KMS-11 (cell line): ENCODE data around the gene ADAMTS12.
"Not testable (repeated sequence)": the region's sequence is repeated elsewhere in the genome, so short reads cannot be mapped to it uniquely, and the experiment has no call there.

ENCODE experiments used
- H2AFZ ChIP-seq: fragments of 200-600 bp; sonication (generic); 2 replicates; pipeline ENCODE4 v1.6.1; 2016; ENCODE audit warnings: antibody characterized with exemption, mixed run types, low read depth
- H3K27ac ChIP-seq: fragments of 200-600 bp; sonication (generic); 2 replicates; pipeline ENCODE4 v1.6.1; 2016; ENCODE audit warnings: mild to moderate bottlenecking, mixed run types
- H3K27me3 ChIP-seq: fragments of 200-600 bp; sonication (generic); 2 replicates; pipeline ENCODE4 v1.6.1; 2017; ENCODE audit warnings: mild to moderate bottlenecking, low read depth, mixed run types, moderate library complexity; ENCODE audit not compliant: insufficient read depth
- H3K36me3 ChIP-seq: fragments of 200-600 bp; sonication (generic); 2 replicates; pipeline ENCODE4 v1.6.1; 2017; ENCODE audit warnings: mild to moderate bottlenecking, mixed run types; ENCODE audit not compliant: insufficient read depth
- H3K4me1 ChIP-seq: fragments of 200-600 bp; sonication (generic); 2 replicates; pipeline ENCODE4 v1.6.1; 2016; ENCODE audit warnings: mild to moderate bottlenecking, low read depth, mixed run types; ENCODE audit not compliant: poor library complexity, severe bottlenecking
- H3K4me2 ChIP-seq: fragments of 200-600 bp; sonication (generic); 2 replicates; pipeline ENCODE4 v1.7.0; 2016; ENCODE audit warnings: mild to moderate bottlenecking, mixed run types
- H3K4me3 ChIP-seq: fragments of 200-600 bp; sonication (generic); IDR thresholded peaks from 2 replicates; pipeline ENCODE4 v1.6.1; 2017; ENCODE audit warnings: low read depth, low read length, mixed read lengths; ENCODE audit not compliant: insufficient read depth
- H3K79me2 ChIP-seq: fragments of 200-600 bp; sonication (generic); 2 replicates; pipeline ENCODE4 v1.6.1; 2016; ENCODE audit warnings: low read depth, mixed run types; ENCODE audit not compliant: insufficient read depth
- H3K9ac ChIP-seq: fragments of 200-600 bp; sonication (generic); 2 replicates; pipeline ENCODE4 v1.6.1; 2016; ENCODE audit warnings: mild to moderate bottlenecking, mixed run types
- H4K20me1 ChIP-seq: fragments of 200-600 bp; sonication (generic); 2 replicates; pipeline ENCODE4 v1.6.1; 2016; ENCODE audit warnings: mild to moderate bottlenecking, mixed run types; ENCODE audit not compliant: insufficient read depth
- TF ChIP-seq, protein P1 (sequence below): fragments of 200-600 bp; sonication (generic); conservative IDR thresholded peaks from 2 replicates; pipeline ENCODE4 v1.6.1; 2017; ENCODE audit warnings: low read depth, mild to moderate bottlenecking, antibody characterized with exemption, low read length, moderate library complexity, mixed read lengths

The ADAMTS12 gene

GRCh38 chr5:33925278-33925677 is 33.5 kb upstream of the ADAMTS12 start:
- Histone ChIP-seq H2AFZ (no peak overlapping the region), H3K79me2 (no peaks in the 10 kb centered on the region), H4K20me1 (no peaks in the 10 kb centered on the region), H3K4me2 (no peak overlapping the region), H3K4me3 (no peak overlapping the region), H3K27ac (no peak overlapping the region), H3K9ac (no peak overlapping the region), H3K27me3 (no peaks in the 10 kb centered on the region), H3K36me3 (no peaks in the 10 kb centered on the region), H3K4me1 (no peaks in the 10 kb centered on the region)
- TF ChIP-seq, protein P1, sequence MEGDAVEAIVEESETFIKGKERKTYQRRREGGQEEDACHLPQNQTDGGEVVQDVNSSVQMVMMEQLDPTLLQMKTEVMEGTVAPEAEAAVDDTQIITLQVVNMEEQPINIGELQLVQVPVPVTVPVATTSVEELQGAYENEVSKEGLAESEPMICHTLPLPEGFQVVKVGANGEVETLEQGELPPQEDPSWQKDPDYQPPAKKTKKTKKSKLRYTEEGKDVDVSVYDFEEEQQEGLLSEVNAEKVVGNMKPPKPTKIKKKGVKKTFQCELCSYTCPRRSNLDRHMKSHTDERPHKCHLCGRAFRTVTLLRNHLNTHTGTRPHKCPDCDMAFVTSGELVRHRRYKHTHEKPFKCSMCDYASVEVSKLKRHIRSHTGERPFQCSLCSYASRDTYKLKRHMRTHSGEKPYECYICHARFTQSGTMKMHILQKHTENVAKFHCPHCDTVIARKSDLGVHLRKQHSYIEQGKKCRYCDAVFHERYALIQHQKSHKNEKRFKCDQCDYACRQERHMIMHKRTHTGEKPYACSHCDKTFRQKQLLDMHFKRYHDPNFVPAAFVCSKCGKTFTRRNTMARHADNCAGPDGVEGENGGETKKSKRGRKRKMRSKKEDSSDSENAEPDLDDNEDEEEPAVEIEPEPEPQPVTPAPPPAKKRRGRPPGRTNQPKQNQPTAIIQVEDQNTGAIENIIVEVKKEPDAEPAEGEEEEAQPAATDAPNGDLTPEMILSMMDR: no peak

- no peaks in the 10 kb centered on the region for H4K20me1 ChIP-seq
- H3K36me3 ChIP-seq: no peaks in the 10 kb centered on the region
- H2AFZ ChIP-seq: no peak overlapping the region
- H3K4me1 ChIP-seq: no peaks in the 10 kb centered on the region
- H3K4me3 ChIP-seq: no peak overlapping the region
- TF ChIP-seq, protein P1: no peak
- H3K27me3 ChIP-seq: no peaks in the 10 kb centered on the region
- no peak overlapping the region for H3K4me2 ChIP-seq
- H3K27ac ChIP-seq: no peak overlapping the region
- H3K79me2 ChIP-seq: no peaks in the 10 kb centered on the region
- H3K9ac ChIP-seq: no peak overlapping the region
These were observed 29.2 kb upstream of the ADAMTS12 start for GRCh38 chr5:33921002-33921401.

DNA sequence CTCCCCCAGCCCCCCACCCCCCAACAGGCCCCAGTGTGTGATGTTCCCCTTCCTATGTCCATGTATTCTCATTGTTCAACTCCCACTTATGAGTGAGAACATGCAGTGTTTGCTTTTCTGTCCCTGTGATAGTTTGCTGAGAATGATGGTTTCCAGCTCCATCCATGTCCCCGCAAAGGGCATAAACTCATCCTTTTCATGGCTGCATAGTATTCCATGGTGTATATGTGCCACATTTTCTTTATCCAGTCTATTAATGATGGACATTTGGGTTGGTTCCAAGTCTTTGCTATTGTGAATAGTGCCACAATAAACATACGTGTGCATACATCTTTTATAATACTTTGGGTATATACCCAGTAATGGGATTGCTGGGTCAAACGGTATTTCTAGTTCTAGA is 23.1 kb upstream of the ADAMTS12 start:
- not testable (repeated sequence) for H3K27me3 ChIP-seq, H3K27ac ChIP-seq, H2AFZ ChIP-seq, H3K4me3 ChIP-seq, H4K20me1 ChIP-seq, H3K4me1 ChIP-seq, H3K4me2 ChIP-seq, H3K36me3 ChIP-seq, H3K9ac ChIP-seq, H3K79me2 ChIP-seq

- not testable (repeated sequence) for H3K4me2 ChIP-seq, H3K4me3 ChIP-seq, H3K36me3 ChIP-seq, H3K79me2 ChIP-seq, H3K27ac ChIP-seq, H3K4me1 ChIP-seq, H2AFZ ChIP-seq, H3K27me3 ChIP-seq, H4K20me1 ChIP-seq, H3K9ac ChIP-seq
These were observed 14.5 kb upstream of the ADAMTS12 start for GRCh38 chr5:33906248-33906647.

GRCh38 chr5:33905381-33905780 is 13.6 kb upstream of the ADAMTS12 start:
- H3K9ac ChIP-seq: no peak overlapping the region
- H3K36me3 ChIP-seq: no peaks in the 10 kb centered on the region
- TF ChIP-seq, protein P1: no peak

More at GRCh38 chr5:33905381-33905780, 13.6 kb upstream of the ADAMTS12 start:
- Histone ChIP-seq H2AFZ (no peak overlapping the region), H3K4me2 (no peak overlapping the region), H3K79me2 (no peaks in the 10 kb centered on the region), H3K4me1 (no peaks in the 10 kb centered on the region), H3K27me3 (no peaks in the 10 kb centered on the region), H4K20me1 (no peaks in the 10 kb centered on the region), H3K4me3 (no peak overlapping the region), H3K27ac (no peak overlapping the region)
